Pulmonary artery endothelial cell (primary cell): Measurements from ENCODE around the gene CREG2. TPM values are rescaled to one million over a fixed set of nuclear protein-coding genes. Genes with fewer than 3 reads are reported as not detected.
A peak's percentile ranks its signal among the peaks of the same experiment; 100 is the strongest.

Experiments used
- DNase-seq: peaks from one replicate; pipeline ENCODE4 v3.0.0-alpha.2; 2011; ENCODE audit warnings: low read depth, low spot score
- total RNA-seq: library from RNA; depleted of rRNA; stranded (reverse); fragments of >200 nt; gene quantifications from 2 replicates; pipeline ENCODE4 v1.2.3, GENCODE V29; 2014

CREG2 gene
- total RNA-seq, 1 donor from 2014 or later, result 1.6 TPM

DNA sequence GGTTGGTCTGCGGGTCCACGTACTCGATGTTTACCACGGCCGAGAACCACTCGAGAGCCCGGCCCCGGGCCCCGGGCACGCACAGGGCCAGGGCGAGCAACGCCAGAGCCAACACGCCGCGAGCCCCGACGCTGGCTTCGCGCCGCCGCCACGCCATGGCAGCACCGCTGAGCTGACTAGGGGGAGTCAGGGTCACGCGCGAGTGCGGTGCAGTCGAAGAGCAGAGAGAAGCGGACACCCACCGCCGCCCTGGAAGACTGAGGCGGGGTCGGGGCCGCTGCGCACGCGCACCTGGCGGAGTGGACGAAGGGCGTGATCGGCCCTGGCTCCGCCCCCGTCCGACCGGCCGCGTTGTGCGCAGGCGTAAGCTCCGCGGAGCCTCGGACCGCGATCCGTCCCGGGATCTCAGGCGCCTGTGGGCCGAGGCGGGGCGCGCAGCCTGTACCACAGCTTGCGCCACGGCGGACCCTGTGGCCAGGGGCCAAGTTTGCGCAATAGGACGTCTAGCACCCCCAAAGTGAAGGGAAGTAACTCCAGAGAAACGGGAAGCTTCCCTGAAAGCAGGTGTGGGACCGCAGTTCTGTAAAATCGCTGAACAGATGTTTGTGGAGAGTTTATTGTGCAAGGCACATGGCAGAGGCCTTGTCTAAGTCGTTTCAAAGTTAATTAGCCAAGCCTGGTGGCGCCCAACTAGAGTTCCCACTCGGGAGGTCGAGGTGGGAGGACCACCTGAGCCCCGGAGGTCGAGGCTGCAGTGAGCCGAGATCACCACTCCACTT, 78.7 kb downstream of the CREG2 start, which contains the start of gene RNF149:
Gene RNF149 (minus strand): TSS at position 270 of the 779 bp plus-strand sequence. CDS start 113 bp downstream, at position 157.
- peak; percentile 63 for DNase-seq

DNA sequence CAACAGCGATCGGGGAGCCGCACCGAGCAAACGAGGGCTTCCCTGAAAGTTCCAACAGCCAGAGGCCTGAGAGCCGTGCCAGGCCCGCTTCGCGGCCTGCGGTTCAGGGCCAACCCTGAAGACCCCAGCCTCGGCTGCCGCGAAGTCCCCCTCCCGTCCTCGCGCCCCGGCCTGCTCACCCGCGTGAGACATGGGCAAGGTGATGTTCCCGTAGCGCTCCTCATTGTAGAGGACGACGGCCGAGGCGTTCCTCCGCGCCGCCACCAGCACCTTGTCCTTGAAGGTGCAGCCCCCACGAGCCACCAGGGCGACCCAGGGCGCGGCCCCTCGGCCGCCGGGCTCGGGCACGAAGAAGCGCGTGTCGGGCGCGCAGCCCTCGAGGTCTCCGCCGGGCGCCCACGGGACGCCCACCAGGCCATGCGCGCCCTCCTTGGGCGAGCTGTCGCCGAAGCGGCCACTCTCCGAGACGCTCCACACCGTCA, 79.3 kb downstream of the CREG2 start:
- DNase-seq, result no peak

DNA sequence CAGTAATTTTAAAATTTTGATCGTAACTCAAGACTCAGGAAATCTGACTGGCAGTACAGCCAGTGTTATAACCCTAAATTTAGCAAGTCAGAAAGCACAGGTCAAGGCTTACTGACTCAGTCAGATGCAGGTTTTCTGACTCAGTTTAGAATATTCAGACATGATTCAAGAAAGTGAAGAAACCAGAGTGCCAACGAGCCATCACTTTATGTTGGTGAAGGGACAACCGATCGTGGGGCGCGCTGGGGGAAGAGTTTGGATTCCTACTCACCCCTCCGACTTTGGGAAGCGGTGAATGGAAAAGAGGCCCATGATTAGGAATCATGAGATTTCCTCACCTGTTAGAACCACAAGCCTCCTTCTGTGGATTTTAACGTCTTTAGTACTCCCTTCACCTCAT, 79.8 kb downstream of the CREG2 start:
- DNase-seq, result no peak

DNA sequence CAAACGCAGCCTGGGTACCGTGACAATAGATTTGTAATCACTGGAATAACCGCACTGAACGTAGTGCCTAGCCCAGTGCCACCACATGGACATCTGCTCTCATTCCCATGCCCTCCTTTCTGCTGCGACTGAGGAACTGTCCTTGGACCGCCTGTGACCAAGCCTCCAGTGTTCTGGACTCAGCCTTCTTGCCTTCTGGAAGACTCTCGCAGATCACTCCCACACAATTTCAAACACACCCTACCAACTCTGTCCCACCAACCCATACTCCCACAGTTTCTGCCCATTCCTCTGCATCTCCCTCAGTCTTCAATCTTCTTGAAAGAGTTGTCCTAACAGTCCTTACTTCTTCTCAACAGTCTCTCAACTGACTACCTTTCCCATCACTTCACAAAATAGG, 80.9 kb downstream of the CREG2 start:
- DNase-seq, result no peak

DNA sequence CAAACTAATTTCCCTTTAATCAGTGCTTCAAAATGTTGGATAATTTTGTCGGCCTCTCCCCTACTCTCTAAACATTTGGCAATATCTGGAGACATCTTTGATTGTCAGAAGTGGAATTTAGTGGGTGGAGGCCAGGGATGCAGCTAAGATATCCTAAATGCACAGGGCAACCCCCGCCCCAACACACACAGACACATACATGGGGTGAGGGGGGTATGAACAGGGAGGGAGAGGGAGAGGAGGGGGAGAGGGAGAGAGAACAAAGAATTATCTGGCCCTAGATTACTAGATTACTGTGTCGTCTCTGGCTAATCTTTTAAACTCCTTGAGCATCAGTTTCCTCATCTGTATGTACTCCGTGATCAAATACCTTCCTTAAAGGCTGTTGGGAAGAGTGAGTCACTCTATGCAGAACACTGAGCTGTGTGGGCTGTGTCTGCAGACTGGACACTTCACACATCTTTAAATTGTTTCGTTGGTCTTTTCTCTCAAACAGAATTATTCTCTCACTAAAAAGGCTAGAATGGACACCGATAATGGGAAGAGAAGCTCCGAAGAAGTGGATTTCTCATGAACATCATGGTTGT, 81.7 kb downstream of the CREG2 start:
- no peak for DNase-seq

DNA sequence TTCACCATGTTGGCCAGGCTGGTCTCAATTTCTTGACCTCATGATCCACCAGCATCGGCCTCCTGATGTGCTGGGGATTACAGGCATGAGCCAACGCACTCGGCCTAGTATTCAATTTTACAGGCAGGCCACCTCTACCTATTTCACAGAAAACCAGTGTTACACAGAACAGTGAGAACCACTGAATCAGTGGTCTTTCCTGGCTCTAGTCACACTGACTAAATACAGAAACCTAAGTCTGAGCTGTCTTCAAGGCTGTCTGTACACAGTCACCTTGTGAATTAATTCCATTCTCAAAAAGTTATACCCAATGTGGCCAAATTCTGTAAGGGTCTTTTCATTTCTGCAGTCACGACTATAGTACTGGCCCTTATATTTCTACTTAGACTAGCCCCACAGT, 82.3 kb downstream of the CREG2 start:
- DNase-seq, result no peak

DNA sequence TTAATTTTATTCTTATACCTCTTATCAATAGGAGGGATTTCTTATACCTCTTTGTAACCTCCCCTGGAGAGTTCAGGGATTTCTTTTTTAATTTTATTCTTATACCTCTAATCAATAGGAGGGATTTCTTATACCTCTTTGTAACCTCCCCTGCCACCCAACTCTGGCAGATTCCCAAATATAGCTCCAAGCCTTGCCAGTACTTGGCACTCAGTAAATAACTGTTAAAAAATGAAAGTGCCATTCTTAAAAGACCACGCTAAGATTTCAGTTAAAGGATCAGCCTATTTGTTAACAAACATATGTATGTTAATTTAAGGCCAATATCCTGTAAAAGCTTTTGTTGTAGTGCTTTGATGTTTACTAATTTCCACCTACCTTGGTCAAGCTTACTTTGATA, 83.6 kb downstream of the CREG2 start:
- DNase-seq, result no peak

DNA sequence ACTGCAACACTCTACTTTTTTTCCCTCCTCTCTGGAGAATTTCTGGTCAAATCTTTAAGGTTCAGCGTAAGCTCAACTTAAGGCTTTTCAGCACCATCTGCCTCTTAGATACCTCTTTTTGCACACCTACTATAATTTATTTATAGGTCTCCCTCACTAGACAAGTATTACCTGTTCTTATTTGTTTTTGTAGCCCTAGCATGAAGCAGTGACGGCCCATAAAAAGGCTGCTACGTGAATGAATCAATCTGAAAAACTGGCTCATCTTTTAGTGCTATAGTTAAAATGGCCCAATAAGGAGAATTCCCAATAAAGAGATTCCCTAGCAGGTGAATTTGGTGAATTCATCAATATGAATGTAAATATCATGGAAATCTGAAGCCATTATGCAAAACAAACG, 85.3 kb downstream of the CREG2 start:
- DNase-seq, result no peak

DNA sequence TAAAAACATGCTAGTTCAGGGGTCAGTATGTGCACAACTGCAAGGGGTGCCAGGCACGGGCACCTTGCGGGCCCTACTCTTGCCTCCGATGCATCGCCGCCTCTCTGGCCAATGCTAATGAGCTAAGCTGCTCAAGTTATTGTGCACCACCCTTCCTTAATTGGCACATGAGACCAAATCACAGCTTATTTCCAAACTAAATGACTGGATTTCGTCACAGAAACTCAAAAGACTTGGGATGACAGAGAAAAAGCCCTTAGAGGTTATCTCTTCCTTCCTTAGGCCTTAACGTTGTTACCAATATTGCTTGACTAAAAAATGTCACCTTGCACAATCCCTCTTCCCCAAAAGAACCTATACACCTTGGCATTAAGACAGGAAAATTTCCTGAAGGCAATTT, 86.5 kb downstream of the CREG2 start:
- no peak for DNase-seq

DNA sequence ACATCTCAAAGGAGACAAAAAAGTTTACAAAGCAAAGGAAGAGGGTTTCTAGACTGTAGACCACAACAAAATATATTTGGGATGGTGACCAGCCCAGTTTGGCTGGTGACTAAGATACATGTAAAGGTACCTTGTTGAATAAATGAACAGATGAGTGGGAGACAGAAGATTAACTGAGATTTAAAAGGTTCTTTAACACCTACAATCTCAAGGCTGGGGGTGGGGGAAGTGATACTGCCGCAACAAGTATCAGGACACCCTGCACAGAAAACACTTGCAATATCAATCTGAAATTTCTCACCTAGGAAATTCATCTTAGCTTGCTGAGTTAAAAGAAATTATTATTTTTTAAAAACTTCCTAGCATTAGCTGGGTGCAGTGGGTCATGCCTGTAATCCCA, 87.1 kb downstream of the CREG2 start:
- no peak for DNase-seq

DNA sequence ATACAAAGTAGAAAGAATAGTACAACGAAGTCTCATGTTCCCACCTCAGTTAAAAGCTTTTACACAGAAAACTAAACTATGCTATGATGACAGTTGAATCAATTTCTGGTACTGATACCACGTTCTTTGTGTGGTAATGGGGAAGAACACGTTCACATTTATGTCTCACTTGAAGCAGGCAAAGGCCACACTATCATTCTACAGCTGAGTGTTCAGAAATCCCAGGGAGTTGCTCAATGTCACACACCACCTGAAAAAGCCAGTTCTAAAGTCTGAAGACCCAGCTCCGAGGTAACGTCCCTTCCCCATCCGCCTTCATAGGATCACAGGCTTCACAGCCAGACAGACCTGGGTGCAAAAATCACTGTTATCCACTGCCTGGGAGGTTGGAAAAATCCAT, 87.7 kb downstream of the CREG2 start:
- DNase-seq, result no peak

DNA sequence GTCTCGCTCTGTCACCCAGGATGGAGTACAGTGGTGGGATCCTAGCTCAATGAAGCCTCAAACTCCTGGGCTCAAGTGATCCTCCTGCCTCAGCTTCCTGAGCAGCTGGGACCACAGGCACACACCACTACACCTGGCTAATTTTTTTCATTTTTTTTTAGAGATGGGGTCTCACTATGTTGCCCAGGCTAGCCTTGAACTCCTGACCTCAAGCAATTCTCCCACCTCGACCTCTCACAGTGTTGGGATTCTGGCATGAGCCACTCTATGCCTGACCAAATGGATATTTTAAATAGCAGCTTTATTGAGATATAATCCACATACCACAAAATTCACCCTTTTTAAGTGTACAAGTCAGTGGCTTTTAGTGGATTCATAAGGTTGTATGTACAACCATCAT, 89.9 kb downstream of the CREG2 start:
- DNase-seq, result no peak

DNA sequence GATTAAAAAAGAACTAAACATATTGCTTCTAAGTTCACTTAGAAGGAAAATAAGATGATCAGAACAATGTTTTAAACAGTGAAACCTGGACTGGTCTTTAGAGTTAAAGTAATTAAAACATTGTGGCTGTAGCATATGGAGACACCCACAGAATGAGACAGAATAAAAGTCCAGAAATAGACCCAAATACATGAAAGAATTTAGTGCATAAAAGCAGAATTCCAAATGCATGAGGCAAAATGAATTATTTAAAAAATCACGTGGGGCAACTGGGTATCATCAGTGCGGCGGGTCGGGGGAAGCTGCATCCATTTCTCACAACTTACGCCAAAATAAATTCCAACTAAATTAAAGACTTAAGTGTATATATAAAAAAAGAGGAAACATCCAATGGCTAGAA, 90.9 kb downstream of the CREG2 start:
- no peak for DNase-seq

DNA sequence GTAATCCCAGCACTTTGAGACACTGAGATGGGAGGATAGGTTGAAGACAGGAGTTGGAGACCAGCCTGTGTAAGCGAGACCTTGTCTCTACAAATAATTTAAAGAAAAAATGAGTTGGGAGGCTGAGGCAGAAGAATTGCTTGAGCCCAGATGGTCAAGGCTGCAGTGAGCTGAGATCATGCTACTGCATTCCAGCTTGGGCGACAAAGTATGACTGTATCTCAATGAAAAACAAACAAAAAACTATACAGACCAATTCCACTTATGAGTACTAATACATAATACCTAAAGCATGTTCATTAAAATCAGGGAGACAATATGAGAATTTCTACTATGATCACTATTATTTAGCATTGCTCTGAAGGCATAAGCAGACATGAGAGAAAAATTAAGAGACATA, 91.4 kb downstream of the CREG2 start:
- DNase-seq, result no peak

Other genes with a start within 250 kb of the CREG2 start
- gene TBC1D8, start 236.1 kb downstream of the CREG2 start, total RNA-seq, result 43.1 and 52.5 TPM in 2 replicates
- 24.7 and 27.0 TPM in 2 replicates for gene CNOT11, start 134.6 kb downstream of the CREG2 start, total RNA-seq
- gene RNF149, start 78.8 kb downstream of the CREG2 start, total RNA-seq, result 100 and 103 TPM in 2 replicates
- gene RFX8, start 87.6 kb upstream of the CREG2 start, total RNA-seq, result 0.66 and 1.3 TPM in 2 replicates